ENCODE measurements around the gene ASCC1. TPM values are rescaled to one million over a fixed set of nuclear protein-coding genes. Genes with fewer than 3 reads are reported as not detected.
A peak's percentile ranks its signal among the peaks of the same experiment; 100 is the strongest.

Gene ASCC1
- total and polyA plus RNA-seq, 2 donors (not counting 1 experiment from before 2014, with no cell fraction given) = 40.2 to 42.1 TPM

DNA sequence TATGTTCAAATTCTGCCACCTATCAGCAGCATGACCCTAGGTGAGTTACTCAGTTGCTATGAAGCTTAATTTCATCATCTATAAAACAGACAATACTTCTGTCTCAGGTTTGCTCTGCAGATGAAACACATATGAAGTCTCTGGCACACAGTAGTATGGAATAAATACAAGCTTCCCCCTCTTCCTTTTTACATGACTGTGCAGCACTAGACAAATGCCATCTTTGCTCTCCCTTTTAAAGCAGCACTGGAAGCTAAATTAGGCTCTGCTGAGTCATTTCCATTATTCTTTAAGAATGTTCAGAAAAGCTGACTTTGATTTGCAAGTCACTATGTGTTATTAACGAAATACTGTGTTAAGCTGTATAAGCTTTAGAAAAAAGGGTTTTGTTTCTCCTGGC lies 40.9 kb downstream of the ASCC1 start:
- Histone ChIP-seq H3K9me3 (ENCODE audit: control insufficient read depth, insufficient read depth, low read depth, low read length) (no peaks in the 10 kb centered on the region), H3K4me3 (replicated peaks in 1 of 4; ENCODE audit: control extremely low read depth in 1 of 4, insufficient read depth in 1 of 4, low read depth in 3 of 4, low read length in 4 of 4) (no peak overlapping the region), H3K79me2 (ENCODE audit: control insufficient read depth, insufficient read depth, low read length) (no peaks in the 10 kb centered on the region), H3K4me1 (ENCODE audit: control insufficient read depth, extremely low read depth, insufficient read depth, low read length) (peaks cover 4% of the 10 kb centered on the region), H2AFZ (ENCODE audit: low read length) (no peak overlapping the region), H3K9ac (ENCODE audit: insufficient read depth, low read length) (no peak overlapping the region), H4K20me1 (ENCODE audit: control insufficient read depth, extremely low read depth, insufficient read depth, low read length) (no peaks in the 10 kb centered on the region), H3K4me2 (ENCODE audit: extremely low read depth, insufficient read depth, low read length) (no peak overlapping the region), H3K27me3 (ENCODE audit: control insufficient read depth, insufficient read depth, low read length) (no peaks in the 10 kb centered on the region), H3K36me3 (ENCODE audit: control insufficient read depth, insufficient read depth, low read length) (no peaks in the 10 kb centered on the region), H3K27ac (ENCODE audit: insufficient read depth, low read length) (no peak overlapping the region)
- DNase-seq (ENCODE audit: low read depth in 2 of 2) = peak; percentile 45 to 68
- TF ChIP-seq EZH2 (IDR thresholded peaks at IDR 0.05; ENCODE audit: low read length, missing control alignments) = no peak
- TF ChIP-seq, protein P1, sequence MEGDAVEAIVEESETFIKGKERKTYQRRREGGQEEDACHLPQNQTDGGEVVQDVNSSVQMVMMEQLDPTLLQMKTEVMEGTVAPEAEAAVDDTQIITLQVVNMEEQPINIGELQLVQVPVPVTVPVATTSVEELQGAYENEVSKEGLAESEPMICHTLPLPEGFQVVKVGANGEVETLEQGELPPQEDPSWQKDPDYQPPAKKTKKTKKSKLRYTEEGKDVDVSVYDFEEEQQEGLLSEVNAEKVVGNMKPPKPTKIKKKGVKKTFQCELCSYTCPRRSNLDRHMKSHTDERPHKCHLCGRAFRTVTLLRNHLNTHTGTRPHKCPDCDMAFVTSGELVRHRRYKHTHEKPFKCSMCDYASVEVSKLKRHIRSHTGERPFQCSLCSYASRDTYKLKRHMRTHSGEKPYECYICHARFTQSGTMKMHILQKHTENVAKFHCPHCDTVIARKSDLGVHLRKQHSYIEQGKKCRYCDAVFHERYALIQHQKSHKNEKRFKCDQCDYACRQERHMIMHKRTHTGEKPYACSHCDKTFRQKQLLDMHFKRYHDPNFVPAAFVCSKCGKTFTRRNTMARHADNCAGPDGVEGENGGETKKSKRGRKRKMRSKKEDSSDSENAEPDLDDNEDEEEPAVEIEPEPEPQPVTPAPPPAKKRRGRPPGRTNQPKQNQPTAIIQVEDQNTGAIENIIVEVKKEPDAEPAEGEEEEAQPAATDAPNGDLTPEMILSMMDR (conservative IDR thresholded peaks at IDR 0.05 in 1 of 2, IDR thresholded peaks at IDR 0.05 in 1 of 2; ENCODE audit: low read depth in 1 of 2, low read length in 2 of 2) = no peak

DNA sequence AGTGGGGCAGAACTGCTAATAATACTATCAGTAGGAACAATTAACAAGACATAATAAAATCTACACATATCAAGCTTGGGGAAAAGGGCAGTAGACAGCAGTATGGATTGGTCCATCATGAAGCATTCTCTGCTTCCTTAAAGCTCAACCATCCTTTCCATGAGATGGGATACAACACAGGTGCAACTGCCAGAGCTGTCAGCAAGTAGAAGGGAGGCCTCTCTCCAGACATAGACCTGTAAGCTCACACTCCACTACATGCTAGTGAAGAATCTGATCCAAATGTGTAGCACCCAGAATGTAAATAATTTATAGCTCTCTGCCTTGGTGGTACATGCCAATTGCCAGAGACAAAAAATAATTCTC lies 41.8 kb downstream of the ASCC1 start:
- Histone ChIP-seq H4K20me1 (ENCODE audit: control insufficient read depth, extremely low read depth, insufficient read depth, low read length) (no peaks in the 10 kb centered on the region), H3K9ac (ENCODE audit: insufficient read depth, low read length) (no peak overlapping the region), H3K79me2 (ENCODE audit: control insufficient read depth, insufficient read depth, low read length) (no peaks in the 10 kb centered on the region), H3K4me1 (ENCODE audit: control insufficient read depth, extremely low read depth, insufficient read depth, low read length) (peaks cover 4% of the 10 kb centered on the region), H3K27me3 (ENCODE audit: control insufficient read depth, insufficient read depth, low read length) (no peaks in the 10 kb centered on the region), H2AFZ (ENCODE audit: low read length) (no peak overlapping the region), H3K4me3 (replicated peaks in 1 of 4; ENCODE audit: control extremely low read depth in 1 of 4, insufficient read depth in 1 of 4, low read depth in 3 of 4, low read length in 4 of 4) (no peak overlapping the region), H3K27ac (ENCODE audit: insufficient read depth, low read length) (no peak overlapping the region), H3K36me3 (ENCODE audit: control insufficient read depth, insufficient read depth, low read length) (no peaks in the 10 kb centered on the region), H3K9me3 (ENCODE audit: control insufficient read depth, insufficient read depth, low read depth, low read length) (no peaks in the 10 kb centered on the region), H3K4me2 (ENCODE audit: extremely low read depth, insufficient read depth, low read length) (no peak overlapping the region)
- TF ChIP-seq EZH2 (IDR thresholded peaks at IDR 0.05; ENCODE audit: low read length, missing control alignments) = no peak
- TF ChIP-seq, protein P1 (conservative IDR thresholded peaks at IDR 0.05 in 1 of 2, IDR thresholded peaks at IDR 0.05 in 1 of 2; ENCODE audit: low read depth in 1 of 2, low read length in 2 of 2) = no peak
- no peak for DNase-seq (ENCODE audit: low read depth in 2 of 2)

DNA sequence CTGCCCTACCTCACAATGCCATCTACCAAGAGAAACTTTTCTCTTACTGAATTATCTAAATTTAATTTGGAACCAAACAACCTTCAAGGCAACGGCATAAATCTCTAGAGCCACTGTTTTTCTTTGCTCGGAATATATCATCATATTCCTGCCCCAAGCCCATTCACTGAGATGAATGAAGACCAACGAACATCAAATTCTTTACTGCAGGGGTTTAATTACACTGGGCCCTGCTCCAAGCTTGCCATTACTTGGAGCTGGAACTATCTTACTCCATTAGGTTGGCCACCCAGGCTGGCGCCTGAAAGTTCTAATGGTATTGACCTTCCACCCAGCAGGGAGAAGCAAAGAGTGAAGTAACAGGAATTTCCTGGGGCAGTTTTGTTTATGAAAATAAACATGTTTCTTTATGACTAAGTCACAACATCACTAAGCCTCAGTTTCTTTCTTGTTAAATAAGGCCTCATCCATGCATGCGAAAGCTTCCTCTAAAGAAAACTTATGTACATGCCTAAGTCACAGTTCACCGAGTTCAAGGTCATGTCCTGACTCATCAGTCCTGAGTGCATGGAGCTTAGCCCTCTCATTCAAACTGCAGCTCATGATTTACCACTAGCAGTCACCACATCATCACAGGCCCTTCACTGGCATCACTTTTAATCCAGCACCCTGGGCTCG lies 42.3 kb downstream of the ASCC1 start:
- no peaks in the 10 kb centered on the region for H3K79me2 ChIP-seq (ENCODE audit: control insufficient read depth, insufficient read depth, low read length)
- H3K27ac ChIP-seq (ENCODE audit: insufficient read depth, low read length) = no peak overlapping the region
- peaks cover 4% of the 10 kb centered on the region for H3K4me1 ChIP-seq (ENCODE audit: control insufficient read depth, extremely low read depth, insufficient read depth, low read length)
- H3K36me3 ChIP-seq (ENCODE audit: control insufficient read depth, insufficient read depth, low read length) = no peaks in the 10 kb centered on the region
- no peak overlapping the region for H3K4me3 ChIP-seq (replicated peaks in 1 of 4; ENCODE audit: control extremely low read depth in 1 of 4, insufficient read depth in 1 of 4, low read depth in 3 of 4, low read length in 4 of 4)
- no peaks in the 10 kb centered on the region for H3K9me3 ChIP-seq (ENCODE audit: control insufficient read depth, insufficient read depth, low read depth, low read length)
- DNase-seq (ENCODE audit: low read depth in 2 of 2) = peak; percentile 25 to 34
- no peak overlapping the region for H2AFZ ChIP-seq (ENCODE audit: low read length)
- H3K9ac ChIP-seq (ENCODE audit: insufficient read depth, low read length) = no peak overlapping the region
- H3K27me3 ChIP-seq (ENCODE audit: control insufficient read depth, insufficient read depth, low read length) = no peaks in the 10 kb centered on the region
- H3K4me2 ChIP-seq (ENCODE audit: extremely low read depth, insufficient read depth, low read length) = no peak overlapping the region
- H4K20me1 ChIP-seq (ENCODE audit: control insufficient read depth, extremely low read depth, insufficient read depth, low read length) = no peaks in the 10 kb centered on the region
- no peak for TF ChIP-seq EZH2 (IDR thresholded peaks at IDR 0.05; ENCODE audit: low read length, missing control alignments)
- TF ChIP-seq, protein P1 (conservative IDR thresholded peaks at IDR 0.05 in 1 of 2, IDR thresholded peaks at IDR 0.05 in 1 of 2; ENCODE audit: low read depth in 1 of 2, low read length in 2 of 2) = no peak
